Measurements from ENCODE around the gene KRT4.

- TF ChIP-seq POLR2A (IDR thresholded peaks at IDR 0.05; ENCODE audit: low read depth, low read length) (no peak), POLR2AphosphoS5 (IDR thresholded peaks at IDR 0.05; ENCODE audit: low read depth, low read length) (no peak)
These were observed 24.9 kb downstream of the KRT4 start for GRCh38 chr12:52788876-52789636.

All from GM12892 (cell line).